Measurements from ENCODE around the gene GNG2. TPM values are rescaled to one million over a fixed set of nuclear protein-coding genes. Genes with fewer than 3 reads are reported as not detected.

GNG2 gene
- total RNA-seq, 6 experiments from 2014 or later: 2.4 to 6.0 (median 2.8) TPM

DNA sequence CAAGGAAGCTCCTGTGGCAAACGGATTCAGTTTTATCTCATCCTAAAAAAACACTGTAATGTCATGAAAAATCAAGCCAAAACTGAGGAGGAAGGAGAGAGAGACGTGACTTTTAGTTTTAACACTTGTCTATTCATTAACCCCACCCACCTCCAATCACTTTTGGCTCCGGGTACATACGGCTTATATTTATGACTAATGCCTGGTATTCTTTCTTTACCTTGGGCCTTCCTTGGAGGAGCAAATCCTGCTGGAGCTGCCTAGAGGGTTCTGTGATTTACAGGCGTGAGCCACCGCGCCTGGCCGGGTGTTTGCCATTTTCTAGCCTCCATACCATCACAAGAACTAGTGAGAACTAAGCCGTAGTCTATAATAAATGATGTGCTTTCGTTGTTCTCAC lies 68.2 kb downstream of the GNG2 start:
- Mint-ChIP-seq H3K4me1 (ENCODE audit: low read depth) (peaks cover 13% of the 10 kb centered on the region), H3K4me3 (no peak overlapping the region), H3K27ac (no peak overlapping the region), H3K27me3 (ENCODE audit: insufficient read depth) (peaks cover 12% of the 10 kb centered on the region), H3K36me3 (ENCODE audit: low read depth) (no peaks in the 10 kb centered on the region), H3K9me3 (no peaks in the 10 kb centered on the region)
- no peak for DNase-seq
- TF ChIP-seq CTCF (IDR thresholded peaks at IDR 0.05): no peak

DNA sequence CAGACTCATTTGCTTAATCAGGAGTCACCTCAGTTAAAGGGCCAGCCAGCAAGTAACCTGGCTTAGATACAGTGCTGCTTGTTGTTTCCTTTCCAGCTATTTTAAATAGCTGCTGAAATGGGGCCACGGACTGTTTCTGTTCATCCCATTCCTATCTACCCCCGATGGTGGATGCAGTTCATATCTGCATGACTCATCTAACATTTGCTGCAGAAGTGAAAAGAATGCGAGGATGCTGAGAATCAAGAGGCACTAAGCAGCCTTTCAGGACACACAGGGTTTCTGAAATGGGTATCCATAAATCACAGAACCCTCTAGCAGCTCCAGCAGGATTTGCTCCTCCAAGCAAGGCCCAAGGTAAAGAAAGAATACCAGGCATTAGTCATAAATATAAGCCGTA lies 68.8 kb downstream of the GNG2 start:
- Mint-ChIP-seq H3K4me1 (ENCODE audit: low read depth) (peaks cover 13% of the 10 kb centered on the region), H3K36me3 (ENCODE audit: low read depth) (no peaks in the 10 kb centered on the region), H3K27me3 (ENCODE audit: insufficient read depth) (peaks cover 9% of the 10 kb centered on the region), H3K27ac (no peak overlapping the region), H3K9me3 (no peaks in the 10 kb centered on the region), H3K4me3 (no peak overlapping the region)
- TF ChIP-seq CTCF (IDR thresholded peaks at IDR 0.05): no peak
- peak; percentile 6 for DNase-seq

GRCh38 chr14:51929910-51930682 lies 69.7 kb downstream of the GNG2 start:
- no peak for TF ChIP-seq CTCF (IDR thresholded peaks at IDR 0.05)
- H3K4me3 Mint-ChIP-seq: no peak overlapping the region
- no peaks in the 10 kb centered on the region for H3K36me3 Mint-ChIP-seq (ENCODE audit: low read depth)
- H3K4me1 Mint-ChIP-seq (ENCODE audit: low read depth): peaks cover 13% of the 10 kb centered on the region
- DNase-seq: no peak
- peaks cover 12% of the 10 kb centered on the region for H3K27me3 Mint-ChIP-seq (ENCODE audit: insufficient read depth)
- no peaks in the 10 kb centered on the region for H3K9me3 Mint-ChIP-seq
- H3K27ac Mint-ChIP-seq: no peak overlapping the region

DNA sequence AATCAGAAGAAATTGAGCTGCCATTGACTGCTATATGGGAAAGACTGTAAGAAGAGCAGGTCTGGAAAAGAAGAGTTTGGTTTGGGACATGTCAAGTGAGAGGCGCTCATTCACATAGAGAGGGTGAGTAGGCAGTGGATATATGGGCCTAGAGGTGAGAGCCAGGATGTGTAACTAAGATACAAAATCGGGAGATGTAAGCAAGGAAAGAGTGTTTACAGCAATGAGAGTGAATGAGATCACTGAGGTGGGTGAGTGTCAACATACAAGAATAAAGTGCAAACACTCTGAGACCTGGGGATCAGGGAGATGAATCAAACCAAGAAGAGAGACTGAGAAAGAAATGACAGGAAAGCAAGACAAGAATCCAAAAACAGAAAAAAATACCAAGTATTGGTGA lies 70.9 kb downstream of the GNG2 start:
- H3K4me3 Mint-ChIP-seq: no peak overlapping the region
- H3K4me1 Mint-ChIP-seq (ENCODE audit: low read depth): peaks cover 13% of the 10 kb centered on the region
- no peaks in the 10 kb centered on the region for H3K9me3 Mint-ChIP-seq
- H3K27me3 Mint-ChIP-seq (ENCODE audit: insufficient read depth): peaks cover 12% of the 10 kb centered on the region
- TF ChIP-seq CTCF (IDR thresholded peaks at IDR 0.05): no peak
- DNase-seq: no peak
- no peaks in the 10 kb centered on the region for H3K36me3 Mint-ChIP-seq (ENCODE audit: low read depth)
- no peak overlapping the region for H3K27ac Mint-ChIP-seq

- Mint-ChIP-seq H3K4me3 (no peak overlapping the region), H3K27me3 (ENCODE audit: insufficient read depth) (peaks cover 12% of the 10 kb centered on the region), H3K9me3 (no peaks in the 10 kb centered on the region), H3K36me3 (ENCODE audit: low read depth) (no peaks in the 10 kb centered on the region), H3K27ac (no peak overlapping the region), H3K4me1 (ENCODE audit: low read depth) (peaks cover 13% of the 10 kb centered on the region)
- no peak for DNase-seq
- TF ChIP-seq CTCF (IDR thresholded peaks at IDR 0.05): no peak
Measured at GRCh38 chr14:51933191-51933590, 72.8 kb downstream of the GNG2 start.

Measured in HFFc6 (cell line).